GM04503 (cell line): Measurements from ENCODE around the gene BLOC1S4.
"Not testable (repeated sequence)": the region's sequence is repeated elsewhere in the genome, so short reads cannot be mapped to it uniquely, and the experiment has no call there.

Source experiments
- DNase-seq: peaks from one replicate; pipeline ENCODE4 v3.0.0-alpha.2; 2012; ENCODE audit warnings: low read depth

BLOC1S4 gene

DNA sequence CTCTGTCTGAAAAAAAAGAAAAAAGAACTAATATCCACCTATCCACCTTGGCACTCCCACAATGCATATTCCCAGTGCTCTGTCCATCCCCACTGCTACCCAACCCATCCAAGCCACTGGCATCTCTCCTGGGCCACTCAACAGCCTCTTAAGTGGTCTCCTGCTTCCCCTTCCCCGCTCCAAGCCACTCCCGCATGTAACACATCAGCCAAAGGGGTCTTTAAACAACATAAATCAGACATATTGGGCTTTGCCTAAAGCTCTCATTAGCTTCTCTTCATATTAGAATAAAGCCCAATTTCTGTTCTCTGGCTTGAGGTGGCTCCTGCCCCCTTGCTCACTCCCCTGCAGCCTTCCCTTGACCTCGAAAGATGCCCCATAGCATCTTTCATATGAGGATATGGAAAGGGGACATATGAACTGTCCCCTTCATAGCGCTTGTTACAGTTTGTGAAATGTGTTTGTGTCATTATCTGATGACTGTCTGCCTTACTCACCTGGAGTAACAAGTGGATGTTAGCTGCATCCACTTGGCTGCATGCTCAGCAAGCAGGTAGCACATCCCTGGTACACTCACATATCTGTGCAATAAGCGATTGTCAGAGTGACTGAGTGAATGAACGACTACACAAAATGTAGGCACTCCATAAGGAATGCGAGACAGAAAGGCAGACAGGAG is 3.1 kb downstream of the BLOC1S4 start:
- DNase-seq, result no peak

DNA sequence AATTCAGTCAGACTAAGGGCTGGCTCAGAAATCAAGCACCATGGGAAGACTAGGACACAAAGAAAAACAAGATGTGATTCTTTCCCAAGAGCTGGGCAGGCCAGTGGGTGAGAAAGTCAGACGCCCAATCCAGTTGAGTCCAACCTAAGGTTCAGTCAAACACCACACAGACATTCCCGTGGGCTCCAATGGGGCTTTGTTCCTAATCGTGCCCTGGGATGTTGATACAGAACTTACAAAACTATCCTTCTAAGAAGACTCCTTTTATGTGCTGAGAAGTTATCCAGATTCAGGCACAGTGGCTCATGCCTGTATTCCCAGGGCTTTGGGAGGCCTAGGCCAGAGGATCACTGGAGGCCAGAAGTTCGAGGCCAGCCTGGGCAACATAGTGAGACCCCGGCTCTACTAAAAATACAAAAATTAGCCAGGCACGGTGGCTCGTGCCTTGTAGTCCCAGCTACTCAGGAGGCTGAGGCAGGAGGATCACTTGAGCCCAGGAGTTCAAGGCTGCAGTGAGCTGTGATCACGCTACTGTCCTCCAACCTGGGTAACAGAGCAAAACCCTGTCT is 3.7 kb downstream of the BLOC1S4 start:
- DNase-seq, result no peak

DNA sequence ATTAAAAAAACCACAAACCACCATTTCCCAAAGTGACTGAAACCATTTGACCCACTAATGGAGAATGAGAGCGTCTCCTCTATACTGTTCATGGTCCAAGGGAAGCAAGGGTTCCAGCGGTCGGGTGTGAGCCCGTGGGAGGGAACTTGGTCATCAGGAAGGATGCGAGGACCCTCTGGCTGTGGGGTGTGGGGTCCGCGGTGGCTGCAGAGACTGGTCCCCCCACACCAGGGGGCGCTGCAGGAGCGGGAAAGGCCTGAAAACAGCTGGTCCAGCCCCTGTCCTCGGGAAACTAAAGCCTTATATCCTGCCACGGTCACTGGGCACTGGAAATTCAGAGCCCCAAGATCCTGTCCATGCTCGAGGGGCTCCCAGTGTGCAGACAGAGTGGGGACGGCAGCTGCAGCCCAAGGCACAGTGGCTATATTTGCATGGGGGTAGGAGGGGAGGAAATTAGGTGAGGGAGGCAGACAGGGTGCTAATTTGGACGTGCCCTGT is 4.3 kb downstream of the BLOC1S4 start:
- DNase-seq, result no peak

DNA sequence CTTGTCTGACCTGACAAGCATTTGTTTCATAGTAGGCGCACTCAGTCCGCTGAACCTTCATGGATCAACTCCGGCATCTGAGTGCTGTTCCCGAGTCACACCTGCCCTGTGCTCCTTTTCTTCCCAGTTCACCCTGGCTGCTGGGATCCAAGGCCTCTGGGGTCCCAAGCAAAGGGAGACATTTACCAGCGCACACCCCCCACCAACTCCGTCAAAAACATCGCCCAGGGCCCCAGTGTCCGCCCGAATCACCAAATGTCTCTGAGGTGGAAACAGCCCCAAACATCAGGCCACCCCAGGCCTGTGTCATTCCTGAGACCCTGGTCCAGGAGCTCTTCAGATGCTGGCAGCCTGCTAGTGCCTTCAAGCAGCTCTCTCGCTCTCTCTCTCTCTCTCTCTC is 5.1 kb downstream of the BLOC1S4 start:
- no peak for DNase-seq

DNA sequence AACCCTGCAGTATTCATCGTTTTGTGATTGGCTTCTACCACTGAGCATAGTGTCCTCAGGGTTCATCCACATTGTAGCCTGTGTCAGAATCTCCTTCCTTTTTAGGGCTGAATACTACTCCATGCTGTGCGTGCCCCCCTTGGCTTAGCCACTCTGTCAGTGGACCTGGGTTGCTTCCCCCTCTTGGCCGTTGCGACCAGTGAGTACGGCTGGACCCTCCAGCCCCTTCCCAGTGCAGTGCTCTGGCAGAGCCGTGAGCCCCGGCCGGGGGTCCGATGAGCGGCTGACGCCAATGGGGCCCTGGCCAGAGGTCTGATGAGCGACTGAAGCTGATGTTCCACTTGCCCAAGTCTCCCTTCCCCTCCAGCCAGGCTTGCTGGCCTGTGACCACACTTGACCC is 6.9 kb downstream of the BLOC1S4 start:
- DNase-seq, result no peak

DNA sequence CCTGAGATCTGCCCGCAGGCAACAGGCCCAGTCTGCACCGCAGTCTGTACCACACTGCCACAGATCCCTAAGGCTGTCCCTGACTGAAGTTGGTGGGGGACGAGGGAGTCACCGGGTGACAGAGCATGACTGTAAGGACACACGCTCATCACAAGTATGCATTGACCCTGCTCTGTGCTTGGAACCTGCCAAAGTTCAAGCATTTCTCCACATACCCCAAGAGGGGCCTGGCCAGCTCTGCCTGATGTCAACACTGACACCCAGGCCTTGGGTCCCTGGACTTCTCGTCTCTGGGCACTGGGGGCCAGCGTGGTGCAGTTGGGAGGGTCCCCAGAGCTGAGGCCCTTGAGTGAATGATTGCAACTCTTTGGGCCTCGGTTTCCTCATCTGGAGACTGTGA is 7.9 kb downstream of the BLOC1S4 start:
- DNase-seq, result no peak

DNA sequence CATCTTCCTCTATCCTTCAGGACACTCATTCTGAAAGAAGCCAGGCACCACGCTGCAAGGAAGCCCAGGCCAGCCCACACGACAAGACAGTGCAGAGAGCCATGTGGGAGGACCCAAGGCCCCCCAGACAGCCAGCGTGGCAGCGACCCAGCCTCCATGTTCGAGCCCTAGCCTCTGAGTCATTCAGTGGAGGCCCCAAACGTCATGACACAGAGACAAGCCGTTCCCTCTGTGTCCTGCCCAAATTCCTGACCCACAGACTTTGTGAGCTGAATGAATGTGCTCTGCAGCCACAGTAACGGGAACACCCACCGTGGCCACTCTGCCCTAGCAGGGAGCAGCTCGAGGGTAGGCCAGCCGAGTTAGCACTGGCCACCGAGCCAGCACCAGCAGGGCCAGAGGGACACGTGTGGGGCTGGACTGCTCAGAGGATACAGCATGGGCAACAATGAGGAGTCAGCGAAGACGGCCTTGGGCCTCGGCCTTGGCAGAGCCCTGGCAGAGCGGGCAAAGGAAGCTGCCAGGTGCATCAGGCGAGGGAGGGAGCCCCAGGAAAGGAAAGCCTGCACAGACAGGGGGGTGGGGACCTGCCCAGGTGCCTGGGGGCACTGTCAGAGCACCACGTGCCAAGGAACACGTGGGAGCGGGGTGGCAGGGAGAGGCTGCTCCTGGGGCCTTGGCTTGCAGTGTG is 8.6 kb downstream of the BLOC1S4 start:
- no peak for DNase-seq

DNA sequence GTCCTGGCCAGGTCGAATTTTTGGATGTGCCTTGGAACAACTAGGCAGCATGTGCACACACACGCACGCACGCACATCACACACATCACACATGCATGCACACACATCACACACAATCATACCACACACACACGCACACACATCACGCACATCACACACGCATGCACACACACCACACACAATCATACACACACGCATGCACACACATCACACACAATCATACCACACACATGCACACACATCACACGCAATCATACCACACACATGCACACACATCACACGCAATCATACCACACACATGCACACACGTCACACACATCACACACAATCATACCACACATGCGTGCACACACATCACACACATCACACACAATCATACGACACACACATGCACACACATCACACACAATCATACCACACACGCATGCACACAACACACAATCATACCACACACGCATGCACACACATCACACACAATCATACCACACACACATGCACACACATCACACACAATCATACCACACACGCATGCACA is 9.5 kb downstream of the BLOC1S4 start:
- DNase-seq, result not testable (repeated sequence)

DNA sequence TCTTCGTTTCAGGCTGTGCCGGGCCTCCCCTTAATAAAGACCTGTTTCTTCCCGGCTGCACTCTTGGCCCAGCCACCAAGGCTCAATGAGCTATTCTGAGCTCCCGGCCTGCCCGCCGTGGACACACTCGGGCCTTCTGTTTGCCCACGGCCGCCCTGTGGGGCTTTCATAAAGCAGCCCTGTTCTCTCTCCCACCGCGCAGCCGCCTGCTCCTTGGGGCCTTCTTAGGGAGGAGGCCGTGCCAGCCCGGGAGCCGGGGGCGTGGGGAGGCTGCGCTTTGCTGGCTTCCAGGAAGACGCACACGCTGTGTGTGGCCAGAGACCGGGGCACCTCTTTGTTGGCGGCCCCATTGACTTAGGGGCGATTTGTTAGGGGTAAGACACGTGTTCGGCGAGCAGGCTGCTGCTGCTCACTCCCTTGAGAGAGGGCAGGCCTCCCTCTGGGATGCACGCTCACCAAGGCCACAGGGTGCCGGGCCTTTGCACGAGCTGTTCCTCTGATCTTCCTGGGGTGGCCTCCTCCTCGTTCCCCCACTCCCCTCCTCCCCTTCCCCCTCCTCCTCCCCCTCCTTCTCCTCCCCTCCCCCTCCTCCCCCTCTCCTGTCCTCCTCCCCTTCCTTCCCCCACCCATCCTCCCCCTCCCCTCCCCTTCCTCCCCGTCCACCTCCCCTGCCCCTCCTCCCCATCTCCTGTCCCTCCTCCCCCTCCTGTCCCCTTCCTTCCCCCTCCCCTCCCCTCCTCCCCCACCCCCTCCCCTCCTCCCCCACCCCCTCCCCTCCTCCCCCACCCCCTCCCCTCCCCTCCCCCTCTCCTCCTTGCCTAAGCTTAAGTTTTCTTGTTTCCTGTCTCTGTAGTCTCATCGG is 11.3 kb downstream of the BLOC1S4 start:
- no peak for DNase-seq

DNA sequence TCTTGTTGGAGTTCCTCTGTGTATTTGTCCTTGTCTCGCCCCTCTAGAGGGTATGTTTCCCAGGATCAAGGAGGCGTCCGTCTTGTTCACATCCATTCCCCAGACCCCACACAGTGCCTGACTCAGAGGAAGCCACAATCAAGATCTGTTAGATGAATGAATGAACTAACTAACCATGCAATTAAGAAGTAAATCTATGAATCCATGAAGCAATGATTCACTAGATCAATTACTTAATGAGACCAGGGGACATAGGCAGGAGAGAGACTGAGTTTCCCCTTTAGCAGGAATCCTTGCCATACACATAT is 11.9 kb downstream of the BLOC1S4 start:
- DNase-seq, result no peak

DNA sequence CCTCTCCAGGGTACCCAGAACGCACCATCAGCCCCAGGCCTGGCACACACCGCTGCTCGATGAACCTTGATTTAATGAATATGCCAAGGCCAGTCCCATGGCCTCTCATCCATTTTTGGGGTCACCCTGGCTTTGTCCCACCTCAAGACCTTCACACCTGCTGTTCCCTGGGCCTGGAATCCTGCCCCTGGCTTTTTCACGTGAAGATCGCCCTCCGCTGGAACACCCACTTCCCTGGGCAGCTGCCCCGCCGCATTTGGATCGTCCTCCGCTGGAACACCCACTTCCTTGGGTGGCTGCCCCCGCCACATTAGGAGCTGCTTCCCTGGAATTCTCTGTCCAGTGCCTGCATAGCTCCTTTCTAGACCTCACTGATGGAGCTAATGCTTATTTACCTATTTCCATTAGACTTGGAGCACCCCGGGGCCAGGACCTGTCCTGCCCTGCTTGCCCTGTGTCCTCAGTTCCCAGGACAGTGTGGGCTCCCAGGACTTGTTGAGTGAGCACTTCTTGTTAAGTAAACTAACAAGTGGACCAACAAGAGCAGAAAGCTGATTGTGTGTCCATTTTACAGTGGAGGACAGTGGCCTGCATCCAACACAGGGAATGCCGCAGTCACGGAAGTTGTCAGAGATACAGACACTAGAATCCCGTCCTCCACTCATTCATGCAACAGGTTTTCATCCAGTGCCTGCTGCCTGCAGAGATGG is 12.5 kb downstream of the BLOC1S4 start:
- DNase-seq, result no peak

DNA sequence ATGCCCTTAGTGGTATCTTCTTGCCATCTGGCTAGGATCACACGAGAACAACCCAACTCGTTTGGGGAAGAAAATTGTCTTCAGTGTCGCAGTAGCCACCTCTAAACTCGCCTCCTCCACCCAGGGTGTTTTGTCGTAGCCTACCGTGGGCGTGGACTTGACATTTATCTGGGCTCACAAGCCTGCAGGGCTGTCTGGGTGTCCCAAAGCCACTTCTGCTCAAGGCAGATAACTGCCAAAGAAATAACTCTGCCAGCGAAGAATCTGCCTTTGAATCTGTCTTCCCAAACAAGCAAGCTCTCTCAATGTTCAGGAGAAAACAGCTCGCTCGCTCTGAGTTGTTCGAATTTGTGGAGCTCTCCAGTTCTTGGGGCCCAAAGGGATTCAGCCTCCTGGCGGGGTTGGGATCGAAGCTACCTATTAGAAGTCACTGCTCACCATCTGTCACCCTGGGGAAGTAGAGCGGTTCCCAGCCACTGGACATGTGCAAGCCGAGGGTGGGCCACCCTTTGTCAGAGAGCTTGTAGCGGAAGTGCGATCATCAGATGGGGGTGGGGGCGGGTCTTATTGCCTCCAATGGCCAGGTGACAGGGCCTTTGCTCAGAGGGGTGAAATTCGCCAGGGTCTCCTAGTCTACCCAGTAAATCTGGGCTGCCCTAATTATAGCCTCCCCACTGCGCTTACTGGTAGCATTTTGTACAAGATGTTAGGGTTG is 14.8 kb downstream of the BLOC1S4 start:
- no peak for DNase-seq

DNA sequence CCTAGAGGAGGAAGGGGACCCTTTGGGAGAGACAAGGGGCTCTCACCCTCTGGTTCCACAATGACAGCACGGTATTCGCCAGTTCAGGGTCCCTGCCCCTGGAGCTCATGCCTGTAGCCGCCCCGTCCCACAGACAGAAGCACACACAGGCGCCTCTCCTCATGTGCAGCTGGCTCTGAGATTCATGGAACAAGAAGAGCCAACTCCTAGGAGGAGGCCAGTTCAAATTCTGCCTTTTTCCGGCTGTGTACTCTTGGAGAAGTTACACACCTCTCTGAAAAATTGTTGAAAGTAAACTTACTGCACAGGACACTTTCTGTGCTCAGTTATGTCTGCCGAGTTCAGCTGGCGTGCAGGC is 15.3 kb downstream of the BLOC1S4 start:
- DNase-seq, result no peak

DNA sequence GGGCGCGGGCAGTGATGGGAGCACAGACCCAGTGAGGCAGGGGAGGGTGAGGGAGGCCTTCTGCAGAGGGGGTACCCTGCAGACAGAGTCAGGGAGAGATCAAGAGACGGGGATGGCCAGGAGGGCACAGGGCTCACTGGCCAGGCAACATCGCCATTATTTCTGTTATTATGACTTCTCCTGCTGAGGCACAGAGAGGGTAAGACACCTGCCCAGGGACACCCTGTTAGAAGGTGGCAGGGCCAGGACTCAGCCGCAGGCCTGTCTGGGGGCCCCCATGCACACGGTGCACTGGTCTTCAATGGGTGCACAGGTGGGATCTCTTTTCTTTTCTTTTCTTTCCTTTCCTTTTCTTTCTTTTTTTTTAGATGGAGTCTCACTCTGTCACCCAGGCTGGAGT is 15.8 kb downstream of the BLOC1S4 start:
- no peak for DNase-seq

DNA sequence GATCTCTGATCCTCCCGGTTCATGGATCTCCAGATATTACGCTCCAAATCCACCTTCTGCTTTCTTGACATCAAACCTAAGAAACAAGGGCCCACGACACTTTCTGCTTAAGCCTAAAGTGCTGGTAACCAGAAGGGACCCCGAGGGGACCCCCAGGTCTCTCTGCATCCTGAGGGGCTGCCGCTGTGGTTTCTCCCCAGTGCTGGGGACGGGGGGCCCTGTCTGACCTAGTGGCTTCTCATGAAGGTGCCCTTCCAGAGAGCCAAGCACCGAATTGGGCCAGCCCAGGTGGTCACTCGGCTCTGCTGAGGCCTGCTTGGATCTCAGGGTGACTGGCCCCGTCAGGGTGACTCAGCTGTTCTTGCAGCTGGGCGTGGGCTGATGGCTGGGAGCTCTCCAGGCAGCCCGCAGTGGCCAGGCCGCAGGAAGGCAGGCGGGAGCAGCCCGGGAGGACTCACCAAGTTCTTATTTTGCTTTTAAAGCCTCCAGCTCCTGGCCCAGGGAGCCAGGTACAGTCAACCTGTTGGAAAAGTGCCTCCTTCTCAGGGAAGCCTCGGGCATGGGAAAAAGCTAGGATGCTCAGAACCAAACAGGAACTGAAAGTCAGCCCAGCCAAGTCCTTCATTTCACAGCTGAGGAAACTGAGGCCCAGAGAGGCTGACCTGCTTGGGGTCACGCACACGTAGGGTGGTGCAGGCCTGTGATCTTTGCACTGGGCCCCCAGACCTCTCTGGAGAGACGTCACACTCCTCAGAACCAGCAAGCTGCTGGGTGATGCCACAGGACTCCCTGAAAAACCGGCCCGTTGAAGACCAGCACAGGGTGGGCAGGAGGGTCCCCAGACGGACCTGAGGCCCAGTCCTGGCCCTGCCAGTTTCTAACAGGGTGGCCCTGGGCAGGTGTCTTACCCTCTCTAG is 16.7 kb downstream of the BLOC1S4 start:
- peak; percentile 54 for DNase-seq

DNA sequence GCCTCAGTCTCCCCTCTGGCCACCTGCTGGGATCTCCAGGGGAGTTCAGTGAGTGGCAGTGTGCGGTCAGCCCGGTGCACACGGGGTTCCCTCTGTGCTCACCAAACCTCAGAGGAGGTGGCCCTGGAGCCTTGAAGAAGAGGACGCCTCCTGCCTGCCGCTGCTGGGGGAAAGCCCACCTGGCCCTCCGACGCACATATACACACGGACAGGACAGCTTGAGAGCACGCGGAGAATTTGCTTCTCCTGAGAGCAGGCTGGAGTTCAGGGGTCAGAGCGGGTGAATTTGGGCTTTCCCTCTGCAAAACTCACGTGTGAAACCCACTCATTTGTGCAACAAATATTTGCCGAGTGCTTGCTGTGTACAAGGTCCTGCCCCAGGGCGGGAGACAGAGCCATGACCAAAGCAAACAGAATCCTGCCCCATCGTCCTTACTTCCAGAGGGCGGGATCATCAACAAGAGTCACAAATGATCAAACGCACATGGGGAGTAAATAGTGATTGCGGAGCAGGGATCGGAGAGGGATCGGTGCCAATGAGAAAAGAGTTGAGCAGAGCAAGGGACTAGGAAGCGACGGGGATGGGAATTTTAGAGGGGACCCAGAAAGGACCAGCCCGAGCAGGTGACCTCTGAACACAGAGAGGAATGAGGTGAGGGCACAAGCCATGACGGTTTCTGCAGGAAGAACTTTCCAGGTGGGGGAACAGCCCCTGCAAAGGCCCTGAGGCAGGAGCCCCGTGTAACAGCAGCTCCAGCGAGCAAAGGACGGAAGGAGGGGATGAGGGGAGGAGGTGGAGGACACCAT is 17.6 kb downstream of the BLOC1S4 start:
- DNase-seq, result no peak

DNA sequence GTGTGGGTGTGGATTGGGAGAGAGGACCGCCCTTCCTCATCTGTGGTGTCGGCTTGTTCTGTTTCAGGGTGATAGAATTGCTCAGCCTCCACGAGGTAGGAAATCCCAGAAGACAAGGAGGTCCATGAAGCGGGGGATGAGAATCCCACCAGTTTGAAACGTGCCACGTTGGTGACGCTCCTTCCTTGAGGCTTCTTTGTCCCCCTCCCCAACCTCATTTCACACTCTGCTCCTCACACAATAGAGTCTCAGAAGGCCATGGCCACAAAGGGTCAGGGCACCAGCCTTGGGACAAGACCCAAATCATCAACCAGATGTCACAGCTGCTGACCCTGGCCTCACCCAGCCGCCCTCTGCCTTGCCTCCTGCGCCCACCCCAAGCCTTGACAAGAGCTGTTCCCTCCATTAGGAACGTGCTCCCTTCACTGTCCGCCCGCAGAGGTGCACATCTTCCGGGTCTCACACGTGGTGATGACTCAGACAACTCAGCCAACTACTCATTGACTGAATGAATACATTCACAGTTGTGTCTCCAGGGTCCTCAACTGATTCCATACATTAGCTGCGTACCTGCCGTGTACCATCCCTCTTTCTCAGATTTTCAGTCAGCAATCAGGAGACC is 18.3 kb downstream of the BLOC1S4 start:
- DNase-seq, result no peak

DNA sequence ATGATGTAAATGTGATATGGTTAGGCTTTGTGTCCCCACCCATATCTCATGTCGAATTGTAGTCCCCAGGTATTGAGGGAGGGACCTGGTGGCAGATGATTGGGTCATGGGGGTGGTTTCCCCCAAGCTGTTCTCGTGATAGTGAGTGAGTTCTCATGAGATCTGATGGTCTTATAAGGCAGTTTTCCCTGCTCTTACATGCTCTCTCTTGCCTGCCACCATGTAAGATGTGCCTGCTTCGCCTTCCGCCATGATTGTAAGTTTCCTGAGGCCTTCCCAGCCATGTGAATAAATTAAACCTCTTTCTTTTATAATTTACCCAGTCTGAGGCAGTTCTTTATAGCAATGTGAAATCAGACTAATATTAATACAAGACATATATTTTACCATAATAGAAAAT is 23.9 kb downstream of the BLOC1S4 start:
- no peak for DNase-seq

DNA sequence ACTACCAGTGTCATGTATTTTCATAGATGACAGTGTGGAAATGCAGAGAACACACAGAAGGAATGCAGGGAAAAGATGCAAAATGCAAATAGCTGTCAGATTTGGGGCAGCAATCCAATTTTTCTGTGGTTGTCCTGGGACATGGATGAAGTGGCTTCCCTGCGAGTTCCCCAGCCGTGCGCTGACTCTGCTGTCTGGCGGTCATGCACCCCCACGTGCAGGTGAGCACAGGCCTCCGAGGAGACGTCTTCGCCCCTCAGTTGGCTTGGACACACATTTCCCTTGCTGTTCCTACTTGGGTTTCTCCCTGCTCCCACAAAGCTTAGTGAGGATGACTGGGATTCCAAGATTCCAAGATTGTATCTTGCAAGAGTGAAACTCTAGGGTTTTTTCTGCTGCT is 24.4 kb downstream of the BLOC1S4 start:
- DNase-seq, result no peak
